Large intestine (tissue), 3 donors: ENCODE results near the gene MEX3A. TPM values are rescaled to one million over a fixed set of nuclear protein-coding genes. Genes with fewer than 3 reads are reported as not detected.
A peak's percentile ranks its signal among the peaks of the same experiment; 100 is the strongest.
"Not testable (repeated sequence)": the region's sequence is repeated elsewhere in the genome, so short reads cannot be mapped to it uniquely, and the experiment has no call there.

ENCODE experiments used
- DNase-seq, 2 donors: peaks; one replicate each; pipeline versions ENCODE4 v3.0.0 to v3.0.0-alpha.2; 2013
- H3K27ac ChIP-seq: one replicate; pipeline ENCODE4 v1.5.1; 2013; ENCODE audit warnings: low read length
- H3K27me3 ChIP-seq: 2 replicates; pipeline ENCODE4 v1.6.1; 2013; ENCODE audit warnings: low read length; ENCODE audit not compliant: control insufficient read depth, insufficient read depth
- H3K36me3 ChIP-seq: 2 replicates; pipeline ENCODE4 v1.6.1; 2013; ENCODE audit warnings: low read length; ENCODE audit not compliant: control insufficient read depth, insufficient read depth
- H3K4me1 ChIP-seq: one replicate; pipeline ENCODE4 v1.6.1; 2013; ENCODE audit warnings: low read length; ENCODE audit not compliant: control insufficient read depth, insufficient read depth
- H3K4me3 ChIP-seq: one replicate; pipeline ENCODE4 v1.5.1; 2013; ENCODE audit warnings: low read length
- H3K9me3 ChIP-seq: one replicate; pipeline ENCODE4 v1.6.1; 2013; ENCODE audit warnings: mild to moderate bottlenecking, low read depth, low read length, moderate library complexity; ENCODE audit not compliant: control insufficient read depth
- WGBS: methylation state at CpG from one replicate; pipeline ENCODE4 v1.1.5; 2013; ENCODE audit warnings: low lambda C conversion rate; ENCODE audit not compliant: insufficient coverage; 5-methylcytosine and 5-hydroxymethylcytosine counted together
- polyA plus RNA-seq: library from polyadenylated mRNA; unstranded; fragments of 120-200 nt; gene quantifications from one replicate; pipeline ENCODE4 v1.2.1, GENCODE V29; 2013

The MEX3A gene
- polyA plus RNA-seq, 1 donor, result 8.4 TPM

DNA sequence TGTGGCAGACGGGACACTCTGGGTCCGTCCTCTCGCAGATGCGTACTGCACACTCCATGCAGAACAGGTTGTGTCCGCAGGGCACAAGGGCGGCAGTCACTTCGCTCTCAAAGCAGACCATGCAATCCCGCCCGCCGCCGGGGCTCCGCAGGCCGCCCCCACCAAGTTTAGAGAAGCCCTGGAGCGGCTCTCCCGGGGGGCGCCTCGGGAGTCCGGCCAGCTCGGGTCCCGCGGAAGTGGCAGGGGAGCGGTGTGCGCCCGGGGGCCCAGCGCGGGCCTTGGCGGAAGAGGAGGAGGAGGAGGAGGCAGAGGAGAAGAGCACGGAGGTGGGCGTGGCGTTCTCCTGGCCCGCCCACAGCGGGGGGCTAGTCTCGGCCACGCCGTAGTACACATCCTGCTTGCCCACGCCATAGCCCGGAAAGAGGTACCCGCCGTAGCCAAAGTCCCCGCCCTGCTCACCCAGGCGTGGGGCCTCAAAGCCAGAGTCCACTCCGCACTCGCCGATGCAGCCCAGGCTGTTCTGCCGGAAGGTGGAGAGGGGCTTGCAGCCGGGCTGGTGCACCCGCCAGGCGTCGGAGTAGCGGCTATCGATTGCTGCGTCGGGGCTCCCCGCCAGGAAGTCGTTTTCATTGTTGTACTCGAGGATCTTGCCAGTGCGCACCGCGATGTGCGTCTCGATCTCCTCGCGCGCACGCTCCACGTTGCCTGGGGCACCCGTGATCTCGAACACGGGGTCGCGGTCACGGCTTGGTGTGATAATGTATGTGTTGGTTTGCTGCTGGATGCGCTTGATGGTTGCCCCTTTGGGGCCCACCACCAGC, 5.4 kb downstream of the MEX3A start:
- DNase-seq, result peak; percentile 54 to 74
- no CpG with 5 or more reads among the region's 73 CpGs for WGBS
- H3K4me3 ChIP-seq, result peak overlapping the region; percentile 42

DNA sequence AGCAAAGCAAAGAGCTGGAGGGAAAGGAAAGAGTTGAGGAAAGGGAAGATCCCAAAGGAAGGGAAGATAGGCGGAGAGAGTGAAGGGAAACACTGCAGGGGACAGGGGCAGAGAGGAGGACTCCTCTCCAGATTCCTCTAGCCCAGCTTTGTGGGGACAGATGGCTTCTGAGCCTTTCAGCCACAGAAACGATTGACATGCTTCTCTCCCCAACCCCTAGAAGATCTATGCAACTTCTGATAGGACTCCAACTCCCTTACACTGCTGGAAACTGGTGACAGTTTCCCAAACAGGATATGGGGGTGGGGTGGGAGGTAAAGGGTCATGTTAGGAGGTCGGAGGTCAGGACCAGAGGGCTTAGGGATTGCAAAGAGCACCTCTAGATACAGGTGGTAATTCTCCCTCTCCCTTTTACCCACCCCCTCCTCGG, 6.5 kb downstream of the MEX3A start:
- 88% methylated on average over 1 of the region's 4 CpGs for WGBS
- H3K27me3 ChIP-seq, result no peaks in the 10 kb centered on the region
- H3K9me3 ChIP-seq, result peaks cover 8% of the 10 kb centered on the region
- no peak for DNase-seq
- H3K27ac ChIP-seq, result no peak overlapping the region
- H3K4me3 ChIP-seq, result no peak overlapping the region
- H3K4me1 ChIP-seq, result peaks cover 18% of the 10 kb centered on the region
- H3K36me3 ChIP-seq, result peaks cover 33% of the 10 kb centered on the region

More for the DNA sequence above, 5.4 kb downstream of the MEX3A start:
- H3K27me3 ChIP-seq, result no peaks in the 10 kb centered on the region
- H3K27ac ChIP-seq, result no peak overlapping the region
- peaks cover 8% of the 10 kb centered on the region for H3K9me3 ChIP-seq
- H3K36me3 ChIP-seq, result peaks cover 30% of the 10 kb centered on the region
- peaks cover 22% of the 10 kb centered on the region for H3K4me1 ChIP-seq

DNA sequence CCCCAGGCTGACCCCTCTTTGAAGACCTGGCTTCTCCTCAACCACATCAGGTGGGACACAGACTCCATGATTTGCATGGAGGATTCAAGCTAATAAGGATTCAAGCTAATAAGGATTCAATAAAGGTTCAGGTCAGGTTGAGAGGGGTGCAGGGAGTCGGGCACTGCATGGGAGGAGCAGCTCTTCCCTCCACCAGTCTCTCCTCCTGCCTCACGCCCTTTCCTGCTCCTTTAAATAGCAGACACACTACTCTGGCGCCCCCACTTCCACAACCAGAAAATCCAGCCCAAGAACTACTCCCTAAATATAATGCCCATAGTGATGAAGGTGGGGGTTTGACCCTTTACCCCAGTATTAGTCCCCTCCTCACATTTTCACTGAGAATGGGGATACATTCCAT, 7.1 kb downstream of the MEX3A start:
- no peak overlapping the region for H3K4me3 ChIP-seq
- peaks cover 8% of the 10 kb centered on the region for H3K9me3 ChIP-seq
- no CpG with 5 or more reads among the region's 3 CpGs for WGBS
- H3K27me3 ChIP-seq, result no peaks in the 10 kb centered on the region
- peaks cover 39% of the 10 kb centered on the region for H3K36me3 ChIP-seq
- H3K27ac ChIP-seq, result no peak overlapping the region
- H3K4me1 ChIP-seq, result peaks cover 18% of the 10 kb centered on the region
- DNase-seq, result no peak

DNA sequence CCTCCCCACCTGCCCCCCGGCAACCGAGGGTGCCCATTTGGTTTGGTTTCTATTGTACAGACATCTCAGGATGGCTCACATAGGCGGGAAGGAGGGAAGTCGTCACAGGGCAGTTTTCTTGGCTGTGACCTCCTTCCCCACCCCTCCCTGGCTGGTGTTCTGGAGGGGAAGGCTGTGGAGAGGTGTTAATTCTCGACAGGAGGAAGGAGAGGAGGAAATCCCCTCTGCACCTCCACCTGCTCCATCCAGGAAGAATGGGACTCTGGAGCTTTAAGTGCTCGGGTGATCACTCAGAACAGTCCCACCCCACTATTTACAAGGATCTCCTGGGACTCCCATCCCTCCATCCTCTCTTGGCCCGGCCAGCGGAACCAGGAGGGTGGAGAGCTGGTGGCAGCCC, 7.6 kb downstream of the MEX3A start:
- DNase-seq, result no peak
- Histone ChIP-seq H3K27me3 (no peaks in the 10 kb centered on the region), H3K4me3 (no peak overlapping the region), H3K27ac (no peak overlapping the region), H3K4me1 (peaks cover 18% of the 10 kb centered on the region), H3K36me3 (peaks cover 44% of the 10 kb centered on the region), H3K9me3 (peaks cover 8% of the 10 kb centered on the region)
- no CpG with 5 or more reads among the region's 8 CpGs for WGBS

DNA sequence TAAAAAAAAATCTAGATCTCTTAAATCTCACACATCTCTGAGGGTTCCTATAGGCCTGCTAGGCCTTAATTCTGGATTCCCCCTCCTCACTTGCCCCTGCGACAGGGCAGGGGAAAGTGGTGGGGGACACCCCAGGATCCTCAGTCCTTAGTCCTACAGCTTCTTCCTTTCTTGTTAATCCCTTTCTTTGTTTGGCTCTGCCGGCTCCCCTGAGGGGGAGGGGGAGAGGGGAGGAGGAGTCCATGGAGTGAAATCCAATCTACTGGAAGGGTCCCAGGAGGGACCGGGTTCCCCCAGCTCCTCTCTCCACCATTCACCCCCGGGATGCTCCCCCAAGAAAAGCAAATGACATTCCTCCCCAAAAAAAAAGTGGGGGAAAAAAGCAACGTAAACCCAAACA, 8.5 kb downstream of the MEX3A start:
- H3K27ac ChIP-seq, result no peak overlapping the region
- peaks cover 8% of the 10 kb centered on the region for H3K9me3 ChIP-seq
- H3K27me3 ChIP-seq, result no peaks in the 10 kb centered on the region
- no peak for DNase-seq
- peaks cover 18% of the 10 kb centered on the region for H3K4me1 ChIP-seq
- WGBS, result 100% methylated on average over 1 of the region's 5 CpGs
- peaks cover 49% of the 10 kb centered on the region for H3K36me3 ChIP-seq
- no peak overlapping the region for H3K4me3 ChIP-seq

DNA sequence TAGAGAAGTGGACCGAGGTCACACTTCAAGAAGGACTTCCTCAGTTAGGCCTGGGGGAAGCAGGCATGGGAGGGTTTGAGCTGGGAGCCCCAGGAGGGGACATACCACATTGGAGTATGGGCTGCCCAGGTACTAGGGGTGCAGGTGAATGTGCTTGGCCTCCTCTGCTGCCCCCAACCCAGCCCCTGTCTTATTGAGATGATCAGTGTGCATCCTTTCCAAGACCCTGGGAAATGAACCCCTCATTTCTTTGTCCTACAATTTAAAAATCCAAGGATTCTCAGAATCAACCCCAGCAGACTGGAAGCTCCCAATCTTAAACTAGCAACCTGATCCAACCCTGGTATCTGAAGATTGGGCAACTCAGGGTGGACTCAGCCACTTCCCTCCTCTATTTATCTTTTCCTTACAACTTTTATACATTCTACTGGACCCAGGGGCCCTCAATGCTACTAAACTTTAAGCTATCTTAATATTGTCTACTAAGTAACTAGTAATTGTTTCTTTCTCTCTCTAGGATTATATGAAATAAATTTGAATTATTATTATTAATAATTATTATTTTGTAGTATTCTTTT, 9.1 kb downstream of the MEX3A start:
- WGBS, result no CpG with 5 or more reads among the region's 1 CpG
- H3K27ac ChIP-seq, result no peak overlapping the region
- H3K4me1 ChIP-seq, result peaks cover 18% of the 10 kb centered on the region

DNA sequence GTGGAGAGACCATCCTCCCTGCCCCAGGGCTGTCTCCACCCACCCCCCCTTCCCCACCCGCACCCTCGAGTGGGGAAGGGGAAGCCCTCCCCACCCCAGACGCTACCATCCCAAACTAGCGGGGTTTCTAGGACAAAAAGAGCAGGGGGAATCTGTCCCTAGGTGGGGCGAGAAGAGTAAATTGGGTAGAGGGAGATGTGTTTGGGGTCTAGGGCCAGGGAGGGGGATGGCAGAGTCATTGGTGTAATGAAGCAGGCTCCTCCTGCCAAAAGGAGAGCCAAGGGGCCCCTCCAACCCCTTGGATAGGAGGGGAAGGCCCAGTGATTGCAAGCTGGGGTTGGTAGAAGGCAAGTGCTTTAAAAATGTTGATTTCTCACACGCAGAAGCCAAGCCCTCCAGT, 10.0 kb downstream of the MEX3A start:
- Histone ChIP-seq H3K27ac (no peak overlapping the region), H3K27me3 (no peaks in the 10 kb centered on the region), H3K4me1 (peaks cover 16% of the 10 kb centered on the region), H3K9me3 (peaks cover 5% of the 10 kb centered on the region), H3K4me3 (no peak overlapping the region), H3K36me3 (peaks cover 56% of the 10 kb centered on the region)
- WGBS, result 80% methylated on average over 1 of the region's 6 CpGs
- DNase-seq, result no peak

More for the DNA sequence above, 9.1 kb downstream of the MEX3A start:
- Histone ChIP-seq H3K4me3 (no peak overlapping the region), H3K36me3 (peaks cover 52% of the 10 kb centered on the region), H3K9me3 (peaks cover 8% of the 10 kb centered on the region), H3K27me3 (no peaks in the 10 kb centered on the region)
- no peak for DNase-seq

DNA sequence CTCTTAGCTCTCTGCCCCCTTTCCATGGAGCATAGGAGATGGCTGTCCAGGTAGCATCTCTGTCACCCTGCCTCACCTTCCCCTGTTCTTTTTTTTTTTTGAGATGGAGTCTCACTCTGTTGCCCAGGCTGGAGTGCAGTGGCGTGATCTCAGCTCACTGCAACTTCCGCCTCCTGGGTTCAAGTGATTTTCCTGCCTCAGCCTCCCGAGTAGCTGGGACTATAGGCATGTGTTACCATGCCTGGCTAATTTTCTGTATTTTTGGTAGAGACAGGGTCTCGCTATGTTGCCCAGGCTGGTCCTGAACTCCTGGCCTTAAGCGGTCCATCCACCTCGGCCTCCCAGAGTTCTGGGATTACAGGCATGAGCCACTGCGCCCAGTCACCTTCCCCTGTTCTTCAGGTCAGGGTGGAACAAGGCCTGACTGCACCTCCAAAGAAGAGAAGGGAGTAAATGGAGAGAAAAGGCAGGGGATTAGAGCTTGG, 10.9 kb downstream of the MEX3A start:
- not testable (repeated sequence) for DNase-seq, H3K27me3 ChIP-seq, H3K4me3 ChIP-seq, H3K27ac ChIP-seq, H3K9me3 ChIP-seq
- H3K4me1 ChIP-seq, result peaks cover 11% of the 10 kb centered on the region
- H3K36me3 ChIP-seq, result peaks cover 57% of the 10 kb centered on the region
- WGBS, result no CpG with 5 or more reads among the region's 7 CpGs

DNA sequence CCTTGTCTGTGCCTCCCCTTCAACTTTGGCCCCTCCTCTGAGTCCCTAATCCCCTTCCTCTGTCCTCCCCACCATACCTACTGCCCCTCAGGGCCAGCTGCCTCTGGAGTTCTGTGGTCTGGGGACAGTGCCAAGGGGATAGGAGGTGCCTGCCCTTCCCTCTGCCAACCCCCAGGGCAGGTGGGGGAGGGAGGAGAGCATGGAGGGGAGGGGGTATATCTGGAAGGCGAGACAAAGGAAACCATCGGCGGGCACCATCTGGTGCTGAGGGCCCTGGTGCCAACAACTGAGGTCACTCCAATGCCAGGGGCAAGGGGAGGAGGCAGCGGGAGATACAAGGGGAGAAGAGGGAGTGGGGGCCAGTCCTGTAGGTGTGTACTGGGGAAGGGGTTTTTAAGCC, 11.7 kb downstream of the MEX3A start:
- Histone ChIP-seq H3K9me3 (no peaks in the 10 kb centered on the region), H3K27me3 (no peaks in the 10 kb centered on the region), H3K4me1 (peaks cover 3% of the 10 kb centered on the region), H3K36me3 (peaks cover 57% of the 10 kb centered on the region), H3K4me3 (no peak overlapping the region), H3K27ac (no peak overlapping the region)
- DNase-seq, result no peak
- WGBS, result no CpG with 5 or more reads among the region's 4 CpGs

DNA sequence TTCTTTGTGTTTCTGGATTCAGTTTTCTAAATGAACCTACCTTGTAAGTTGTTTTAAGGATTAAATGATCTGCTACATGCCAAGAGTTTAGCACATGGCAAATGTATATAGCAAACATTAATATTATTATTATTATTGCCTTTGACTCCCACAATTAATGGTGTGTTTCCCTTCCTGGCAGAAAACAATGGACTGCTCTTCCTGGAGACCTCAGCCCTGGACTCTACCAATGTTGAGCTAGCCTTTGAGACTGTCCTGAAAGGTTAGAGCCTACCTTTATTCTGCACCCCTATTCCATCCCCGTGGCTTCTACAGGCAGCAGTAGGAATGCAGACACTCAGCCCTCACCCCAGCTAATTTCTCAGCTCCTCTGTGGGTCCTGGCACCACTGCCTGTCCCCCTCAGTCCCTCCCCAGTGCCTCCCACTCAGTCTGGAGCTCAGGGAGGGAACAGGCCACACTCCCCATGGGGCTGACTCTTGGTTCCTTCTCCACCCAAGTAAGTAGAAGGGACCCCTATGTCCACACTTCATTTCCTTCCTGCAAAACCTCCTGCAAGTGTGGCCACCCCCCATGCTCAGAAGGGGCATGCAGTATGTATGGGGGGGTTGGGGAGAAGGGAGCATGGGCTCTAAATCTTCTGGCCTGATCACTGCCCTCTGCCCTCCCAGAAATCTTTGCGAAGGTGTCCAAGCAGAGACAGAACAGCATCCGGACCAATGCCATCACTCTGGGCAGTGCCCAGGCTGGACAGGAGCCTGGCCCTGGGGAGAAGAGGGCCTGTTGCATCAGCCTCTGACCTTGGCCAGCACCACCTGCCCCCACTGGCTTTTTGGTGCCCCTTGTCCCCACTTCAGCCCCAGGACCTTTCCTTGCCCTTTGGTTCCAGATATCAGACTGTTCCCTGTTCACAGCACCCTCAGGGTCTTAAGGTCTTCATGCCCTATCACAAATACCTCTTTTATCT, 12.5 kb downstream of the MEX3A start:
- H3K27me3 ChIP-seq, result no peaks in the 10 kb centered on the region
- H3K4me3 ChIP-seq, result no peak overlapping the region
- WGBS, result no CpG with 5 or more reads among the region's 3 CpGs
- H3K4me1 ChIP-seq, result peaks cover under 1% of the 10 kb centered on the region
- H3K27ac ChIP-seq, result no peak overlapping the region
- no peaks in the 10 kb centered on the region for H3K9me3 ChIP-seq
- peaks cover 62% of the 10 kb centered on the region for H3K36me3 ChIP-seq
- no peak for DNase-seq
